HFF-Myc (cell line): Measurements from ENCODE around the gene FOLR1.

Source experiments
- DNase-seq: peaks from one replicate; pipeline ENCODE4 v3.0.0-alpha.2; 2011; ENCODE audit warnings: low read depth; ENCODE audit errors: extremely low read depth
- H3K4me3 ChIP-seq: replicated peaks from 2 replicates; pipeline ENCODE4 v1.5.1; 2011; ENCODE audit warnings: low read depth, mild to moderate bottlenecking, control low read depth, low read length
- CTCF ChIP-seq: IDR thresholded peaks from 2 replicates; pipeline ENCODE4 v1.5.1; 2012; ENCODE audit warnings: mild to moderate bottlenecking, low read depth, low read length, control low read depth; ENCODE audit errors: missing control alignments

The FOLR1 gene

GRCh38 chr11:72234920-72235319 lies 43.0 kb downstream of the FOLR1 start:
- no peak for TF ChIP-seq CTCF
- no peak overlapping the region for H3K4me3 ChIP-seq
- no peak for DNase-seq

- DNase-seq = no peak
- TF ChIP-seq CTCF = no peak
Measured at GRCh38 chr11:72235351-72236057, 43.6 kb downstream of the FOLR1 start.

GRCh38 chr11:72236083-72236697 lies 44.2 kb downstream of the FOLR1 start:
- no peak overlapping the region for H3K4me3 ChIP-seq
- DNase-seq = no peak
- TF ChIP-seq CTCF = no peak

More at GRCh38 chr11:72235351-72236057, 43.6 kb downstream of the FOLR1 start:
- no peak overlapping the region for H3K4me3 ChIP-seq

GRCh38 chr11:72236774-72237111 lies 44.8 kb downstream of the FOLR1 start:
- no peak overlapping the region for H3K4me3 ChIP-seq
- no peak for TF ChIP-seq CTCF
- DNase-seq = no peak

- TF ChIP-seq CTCF = no peak
- DNase-seq = no peak
- no peak overlapping the region for H3K4me3 ChIP-seq
Measured at GRCh38 chr11:72237112-72237931, 45.4 kb downstream of the FOLR1 start.

GRCh38 chr11:72238040-72238450 lies 46.1 kb downstream of the FOLR1 start:
- H3K4me3 ChIP-seq = no peak overlapping the region
- peak; percentile 68 for TF ChIP-seq CTCF
- DNase-seq = no peak
